Stimulated activated CD4-positive, alpha-beta T cell treated with anti-CD3 and anti-CD28 coated beads, TNF-alpha, amount 100 ng/mL, for 4 hours (primary cell): ENCODE data around the gene NPIPB2.
"Not testable (repeated sequence)": the region's sequence is repeated elsewhere in the genome, so short reads cannot be mapped to it uniquely, and the experiment has no call there.

Experiments used
- DNase-seq, 3 experiments: peaks; one replicate each; pipeline ENCODE4 v3.0.0-alpha.2; 2020; ENCODE audit warnings: low read depth in 3 of 3

Gene NPIPB2

GRCh38 chr16:11941945-11942344 lies at the start of gene NPIPB2:
TSS of gene NPIPB2 (minus strand) at chr16:11942045. CDS start at chr16:11942045, 0 bp downstream.
- not testable (repeated sequence) for DNase-seq

- no peak for DNase-seq
Observed at GRCh38 chr16:11990702-11991390, 49.0 kb upstream of the NPIPB2 start.

GRCh38 chr16:11988258-11988978 lies 46.6 kb upstream of the NPIPB2 start:
- DNase-seq = no peak

- no peak for DNase-seq
Observed at GRCh38 chr16:11986521-11987057, 44.7 kb upstream of the NPIPB2 start.

GRCh38 chr16:11985250-11985649 lies 43.4 kb upstream of the NPIPB2 start:
- DNase-seq = no peak

GRCh38 chr16:11980136-11980844 lies 38.4 kb upstream of the NPIPB2 start:
- DNase-seq = no peak

GRCh38 chr16:11979013-11979672 lies 37.3 kb upstream of the NPIPB2 start:
- DNase-seq = no peak

GRCh38 chr16:11978080-11978479 lies 36.2 kb upstream of the NPIPB2 start:
- no peak for DNase-seq

- DNase-seq = no peak
Observed at GRCh38 chr16:11977376-11978041, 35.7 kb upstream of the NPIPB2 start.

- DNase-seq = no peak
Observed at GRCh38 chr16:11976850-11977375, 35.1 kb upstream of the NPIPB2 start.

GRCh38 chr16:11973070-11973469 lies 31.2 kb upstream of the NPIPB2 start:
- no peak for DNase-seq

- no peak for DNase-seq
Observed at GRCh38 chr16:11972128-11972527, 30.3 kb upstream of the NPIPB2 start.

GRCh38 chr16:11970292-11970691 lies 28.4 kb upstream of the NPIPB2 start:
- DNase-seq = not testable (repeated sequence)

- no peak for DNase-seq
Observed at GRCh38 chr16:11968577-11968976, 26.7 kb upstream of the NPIPB2 start.

- no peak for DNase-seq
Observed at GRCh38 chr16:11967195-11967911, 25.5 kb upstream of the NPIPB2 start.

- no peak for DNase-seq
Observed at GRCh38 chr16:11966173-11966572, 24.3 kb upstream of the NPIPB2 start.

- no peak for DNase-seq
Observed at GRCh38 chr16:11964761-11965551, 23.1 kb upstream of the NPIPB2 start, which contains the start of gene TNFRSF17. TSS of gene TNFRSF17 (plus strand) at chr16:11965210. CDS start at chr16:11965325, 115 bp downstream.

- DNase-seq = no peak
Observed at GRCh38 chr16:11963706-11964105, 21.9 kb upstream of the NPIPB2 start.

GRCh38 chr16:11962978-11963377 lies 21.1 kb upstream of the NPIPB2 start:
- DNase-seq = not testable (repeated sequence)
